GM12892 (cell line): ENCODE data around the gene VWA1.
"Not testable (repeated sequence)": the region's sequence is repeated elsewhere in the genome, so short reads cannot be mapped to it uniquely, and the experiment has no call there.

Experiments
- POLR2A ChIP-seq: IDR thresholded peaks from 2 replicates; pipeline ENCODE4 v1.6.1; 2011; ENCODE audit warnings: low read depth, low read length, control low read depth
- POLR2AphosphoS5 ChIP-seq: IDR thresholded peaks from 2 replicates; pipeline ENCODE4 v1.6.1; 2011; ENCODE audit warnings: low read depth, low read length, control low read depth
- TAF1 ChIP-seq: IDR thresholded peaks from 2 replicates; pipeline ENCODE4 v1.6.1; 2011; ENCODE audit warnings: low read depth, mild to moderate bottlenecking, control low read depth, low read length, borderline replicate concordance

DNA sequence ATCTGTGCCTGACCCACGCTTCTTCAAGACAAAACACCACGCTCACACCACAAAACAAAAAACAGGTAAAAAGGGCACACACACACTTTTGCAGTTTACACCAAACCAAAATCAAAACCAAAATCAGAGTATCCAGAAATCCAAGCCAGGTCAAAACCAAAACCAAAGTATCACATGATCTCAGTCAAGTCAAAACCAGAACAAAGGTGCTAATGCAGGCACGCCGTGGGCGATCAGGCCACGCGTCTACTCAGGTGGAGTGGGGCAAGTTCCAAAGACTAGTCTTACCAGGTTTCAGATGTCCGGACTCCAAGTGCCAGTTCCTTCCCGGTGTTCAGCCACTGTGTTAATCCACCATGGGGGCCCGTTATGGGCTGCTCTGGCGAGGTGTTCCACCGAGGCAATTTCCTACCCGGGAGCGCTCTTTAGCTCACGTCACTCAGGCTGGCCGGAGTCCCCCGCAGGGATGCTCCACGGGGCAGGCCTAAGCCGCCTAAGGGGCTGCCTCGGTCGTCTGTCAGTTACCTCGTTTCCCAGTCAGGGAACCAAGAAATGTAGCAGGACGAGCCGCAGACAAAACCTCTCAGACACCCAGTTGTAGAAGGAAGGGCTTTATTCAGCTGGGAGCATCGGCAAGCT is 17.5 kb upstream of the VWA1 start:
- TF ChIP-seq POLR2A, TAF1, POLR2AphosphoS5: not testable (repeated sequence)
